ENCODE data around the gene FHAD1. TPM values are rescaled to one million over a fixed set of nuclear protein-coding genes. Genes with fewer than 3 reads are reported as not detected.

The FHAD1 gene
- total and polyA plus RNA-seq, 2 donors (not counting 3 experiments of a cell fraction or from before 2014, with no cell fraction given), result 0.04 to 0.69 TPM

GRCh38 chr1:15380601-15381508 is 133.8 kb downstream of the FHAD1 start:
- dilution Hi-C loops (cut with MboI; ENCODE audit: extremely low pct_ligation_motif_present, low sequenced_read_pairs), result no loop called here
- no TSS peak for BruUV-seq (replicated peaks)
- ChIA-PET POLR2A (no interaction called here), CTCF (interaction anchor here (1.1 kb wide), 1 partner anchor 52 kb away, joined by 3 read pairs; no protein-coding TSS in a partner anchor)
- H2AFZ ChIP-seq (ENCODE audit: low read depth, low read length), result no peak overlapping the region
- no peaks in the 10 kb centered on the region for H3K79me2 ChIP-seq (ENCODE audit: control insufficient read depth, insufficient read depth, low read length)
- TF ChIP-seq MYC (IDR thresholded peaks at IDR 0.05; ENCODE audit: low read depth, low read length) (no peak), JUN (IDR thresholded peaks at IDR 0.05; ENCODE audit: borderline replicate concordance, insufficient read depth, insufficient read length, low read depth) (no peak), MAX (IDR thresholded peaks at IDR 0.05; ENCODE audit: insufficient read depth, insufficient read length) (no peak), POLR2AphosphoS5 (IDR thresholded peaks at IDR 0.05; ENCODE audit: insufficient read depth, low read depth, low read length) (no peak), CTCF (IDR thresholded peaks at IDR 0.05; ENCODE audit: extremely low read depth in 1 of 2, insufficient read depth in 1 of 2, low read depth in 1 of 2, low read length in 2 of 2) (no peak), GATA2 (IDR thresholded peaks at IDR 0.05; ENCODE audit: insufficient read depth, insufficient read length, low read depth, low read length) (no peak), POLR2A (IDR thresholded peaks at IDR 0.05; ENCODE audit: low read depth, low read length) (no peak), FOS (IDR thresholded peaks at IDR 0.05; ENCODE audit: borderline replicate concordance, insufficient read depth, low read length) (no peak), EZH2 (IDR thresholded peaks at IDR 0.05; ENCODE audit: borderline replicate concordance, low read depth, low read length, severe bottlenecking) (no peak)
- no peak overlapping the region for H3K4me2 ChIP-seq (ENCODE audit: insufficient read depth, low read length)
- H3K9me3 ChIP-seq (replicated peaks; ENCODE audit: control insufficient read depth, insufficient read depth, low read length), result no peaks in the 10 kb centered on the region
- no peaks in the 10 kb centered on the region for H3K36me3 ChIP-seq (ENCODE audit: control insufficient read depth in 2 of 2, extremely low read depth in 1 of 2, insufficient read depth in 2 of 2, low read length in 2 of 2)
- H3K4me1 ChIP-seq (ENCODE audit: control insufficient read depth, extremely low read depth, insufficient read depth, low read length), result no peaks in the 10 kb centered on the region
- H3K27me3 ChIP-seq (ENCODE audit: control insufficient read depth in 2 of 2, insufficient read depth in 2 of 2, low read length in 2 of 2), result peaks cover 0 to 2% of the 10 kb centered on the region in 2 experiments
- no peak overlapping the region for H3K9ac ChIP-seq (replicated peaks; ENCODE audit: extremely low read depth, insufficient read depth, low read length)
- DNase-seq (ENCODE audit: low read depth, low spot score), result no peak
- FAIRE-seq, result no peak
- H3K4me3 ChIP-seq (replicated peaks in 1 of 3; ENCODE audit: insufficient read depth in 1 of 3, low read depth in 1 of 3, low read length in 3 of 3), result no peak overlapping the region
- no peaks in the 10 kb centered on the region for H4K20me1 ChIP-seq (replicated peaks; ENCODE audit: control insufficient read depth, extremely low read depth, insufficient read depth, low read length)
- no peak overlapping the region for H3K27ac ChIP-seq (ENCODE audit: insufficient read depth, low read depth, low read length)
- intact Hi-C loops (cut with micrococcal nuclease), result no loop called here
- H3K9me1 ChIP-seq (replicated peaks; ENCODE audit: control insufficient read depth, extremely low read depth, insufficient read depth, low read length), result no peaks in the 10 kb centered on the region

Data from endothelial cell of umbilical vein (primary cell).